ENCODE measurements around the gene MAEL. TPM values are rescaled to one million over a fixed set of nuclear protein-coding genes. Genes with fewer than 3 reads are reported as not detected.

The MAEL gene
- total RNA-seq, 1 experiment from 2014 or later: not detected

- Histone ChIP-seq H3K4me1 (ENCODE audit: control insufficient read depth in 1 of 2, insufficient read depth in 2 of 2, low read length in 2 of 2) (no peaks in the 10 kb centered on the region), H3K9ac (ENCODE audit: low read length) (no peak overlapping the region), H3K9me3 (ENCODE audit: control insufficient read depth in 1 of 2, insufficient read depth in 1 of 2, low read depth in 1 of 2, low read length in 2 of 2) (no peaks in the 10 kb centered on the region; a peak in 1 of 4 replicates), H3K36me3 (ENCODE audit: control insufficient read depth in 1 of 2, insufficient read depth in 2 of 2, low read length in 2 of 2) (no peaks in the 10 kb centered on the region), H3K27ac (ENCODE audit: low read depth, low read length) (no peak overlapping the region), H3K4me3 (replicated peaks in 1 of 2; ENCODE audit: low read depth in 1 of 2, low read length in 2 of 2) (no peak overlapping the region), H3K9me2 (ENCODE audit: insufficient read depth) (no peaks in the 10 kb centered on the region), H4K20me1 (ENCODE audit: insufficient read depth) (no peaks in the 10 kb centered on the region), H3K79me2 (ENCODE audit: insufficient read depth, low read length) (no peaks in the 10 kb centered on the region), H3K27me3 (ENCODE audit: insufficient read depth, low read length) (no peaks in the 10 kb centered on the region), H2AFZ (ENCODE audit: low read depth, low read length, poor library complexity, severe bottlenecking) (no peak overlapping the region), H3K4me2 (ENCODE audit: low read length) (no peak overlapping the region)
- ChIA-PET CTCF (no interaction called here), POLR2A (no interaction called here), RAD21 (ENCODE audit: low non-redundant PET in 1 of 2, low total read pairs in 2 of 2, uncharacterized antibody in 2 of 2, unreplicated experiment in 2 of 2) (no interaction called here)
- intact Hi-C loops (cut with micrococcal nuclease): no loop called here
- no peak for TF ChIP-seq FOSL1 (IDR thresholded peaks at IDR 0.05; ENCODE audit: low read depth)
- TF ChIP-seq TCF7L2 (IDR thresholded peaks at IDR 0.05; ENCODE audit: borderline replicate concordance, extremely low read depth, insufficient read depth, insufficient read length): no peak
- TF ChIP-seq CTCF (IDR thresholded peaks at IDR 0.05 in 2 of 3, conservative IDR thresholded peaks at IDR 0.05 in 1 of 3; ENCODE audit: borderline replicate concordance in 1 of 3, insufficient read depth in 1 of 3, low read depth in 2 of 3, low read length in 2 of 3): no peak
- no TSS peak for BruUV-seq (replicated peaks)
- no peak for ATAC-seq
- no peak for DNase-seq (ENCODE audit: low read depth, low spot score)
Measured at GRCh38 chr1:166999075-166999474, 10.0 kb downstream of the MAEL start.

DNA sequence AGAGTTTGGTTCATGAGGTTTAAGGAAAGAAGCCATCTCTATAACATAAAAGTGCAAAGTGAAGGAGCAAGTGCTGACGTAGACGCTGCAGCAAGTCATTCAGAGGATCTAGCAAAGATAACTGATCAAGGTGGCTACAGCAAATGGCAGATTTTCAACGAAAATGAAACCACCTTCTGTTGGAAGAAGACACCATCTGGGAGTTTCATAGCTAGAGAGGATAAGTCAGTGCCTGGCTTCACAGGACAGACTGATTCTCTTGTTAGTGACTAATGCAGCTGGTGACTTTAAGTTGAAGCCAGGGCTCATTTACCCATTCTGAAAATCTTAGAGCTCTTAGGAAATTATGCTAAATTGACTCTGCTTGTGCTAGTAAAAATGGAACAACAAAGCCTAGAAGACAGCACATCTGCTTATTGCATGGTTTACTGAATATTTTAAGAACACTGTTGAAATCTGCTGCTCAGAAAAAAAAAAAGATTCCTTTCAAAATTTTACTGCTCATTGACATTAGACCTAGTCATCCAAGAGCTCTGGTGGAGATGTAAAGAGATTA, 10.5 kb downstream of the MAEL start:
- Histone ChIP-seq H3K9ac (ENCODE audit: low read length) (no peak overlapping the region), H3K36me3 (ENCODE audit: control insufficient read depth in 1 of 2, insufficient read depth in 2 of 2, low read length in 2 of 2) (no peaks in the 10 kb centered on the region), H3K27me3 (ENCODE audit: insufficient read depth, low read length) (no peaks in the 10 kb centered on the region), H3K27ac (ENCODE audit: low read depth, low read length) (no peak overlapping the region), H3K4me3 (replicated peaks in 1 of 2; ENCODE audit: low read depth in 1 of 2, low read length in 2 of 2) (no peak overlapping the region), H2AFZ (ENCODE audit: low read depth, low read length, poor library complexity, severe bottlenecking) (no peak overlapping the region), H3K9me2 (ENCODE audit: insufficient read depth) (no peaks in the 10 kb centered on the region), H3K79me2 (ENCODE audit: insufficient read depth, low read length) (no peaks in the 10 kb centered on the region), H4K20me1 (ENCODE audit: insufficient read depth) (no peaks in the 10 kb centered on the region), H3K4me1 (ENCODE audit: control insufficient read depth in 1 of 2, insufficient read depth in 2 of 2, low read length in 2 of 2) (no peaks in the 10 kb centered on the region), H3K4me2 (ENCODE audit: low read length) (no peak overlapping the region), H3K9me3 (ENCODE audit: control insufficient read depth in 1 of 2, insufficient read depth in 1 of 2, low read depth in 1 of 2, low read length in 2 of 2) (no peaks in the 10 kb centered on the region; a peak in 1 of 4 replicates)
- CTCF ChIA-PET: no interaction called here
- BruUV-seq (replicated peaks): no TSS peak
- ATAC-seq (no peak), DNase-seq (ENCODE audit: low read depth, low spot score) (no peak)
- POLR2A ChIA-PET: no interaction called here
- intact Hi-C loops (cut with micrococcal nuclease): no loop called here
- RAD21 ChIA-PET (ENCODE audit: low non-redundant PET in 1 of 2, low total read pairs in 2 of 2, uncharacterized antibody in 2 of 2, unreplicated experiment in 2 of 2): no interaction called here
- TF ChIP-seq, protein P1, sequence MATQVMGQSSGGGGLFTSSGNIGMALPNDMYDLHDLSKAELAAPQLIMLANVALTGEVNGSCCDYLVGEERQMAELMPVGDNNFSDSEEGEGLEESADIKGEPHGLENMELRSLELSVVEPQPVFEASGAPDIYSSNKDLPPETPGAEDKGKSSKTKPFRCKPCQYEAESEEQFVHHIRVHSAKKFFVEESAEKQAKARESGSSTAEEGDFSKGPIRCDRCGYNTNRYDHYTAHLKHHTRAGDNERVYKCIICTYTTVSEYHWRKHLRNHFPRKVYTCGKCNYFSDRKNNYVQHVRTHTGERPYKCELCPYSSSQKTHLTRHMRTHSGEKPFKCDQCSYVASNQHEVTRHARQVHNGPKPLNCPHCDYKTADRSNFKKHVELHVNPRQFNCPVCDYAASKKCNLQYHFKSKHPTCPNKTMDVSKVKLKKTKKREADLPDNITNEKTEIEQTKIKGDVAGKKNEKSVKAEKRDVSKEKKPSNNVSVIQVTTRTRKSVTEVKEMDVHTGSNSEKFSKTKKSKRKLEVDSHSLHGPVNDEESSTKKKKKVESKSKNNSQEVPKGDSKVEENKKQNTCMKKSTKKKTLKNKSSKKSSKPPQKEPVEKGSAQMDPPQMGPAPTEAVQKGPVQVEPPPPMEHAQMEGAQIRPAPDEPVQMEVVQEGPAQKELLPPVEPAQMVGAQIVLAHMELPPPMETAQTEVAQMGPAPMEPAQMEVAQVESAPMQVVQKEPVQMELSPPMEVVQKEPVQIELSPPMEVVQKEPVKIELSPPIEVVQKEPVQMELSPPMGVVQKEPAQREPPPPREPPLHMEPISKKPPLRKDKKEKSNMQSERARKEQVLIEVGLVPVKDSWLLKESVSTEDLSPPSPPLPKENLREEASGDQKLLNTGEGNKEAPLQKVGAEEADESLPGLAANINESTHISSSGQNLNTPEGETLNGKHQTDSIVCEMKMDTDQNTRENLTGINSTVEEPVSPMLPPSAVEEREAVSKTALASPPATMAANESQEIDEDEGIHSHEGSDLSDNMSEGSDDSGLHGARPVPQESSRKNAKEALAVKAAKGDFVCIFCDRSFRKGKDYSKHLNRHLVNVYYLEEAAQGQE (IDR thresholded peaks at IDR 0.05; ENCODE audit: low read depth): no peak
- TF ChIP-seq ZBTB33 (IDR thresholded peaks at IDR 0.05; ENCODE audit: extremely low read depth, insufficient replicate concordance, low read length) (no peak), FOSL1 (IDR thresholded peaks at IDR 0.05; ENCODE audit: low read depth) (no peak), CBX3 (IDR thresholded peaks at IDR 0.05; ENCODE audit: low read depth) (no peak), ZFX (IDR thresholded peaks at IDR 0.05) (no peak), SP1 (IDR thresholded peaks at IDR 0.05; ENCODE audit: low read depth) (no peak), JUND (IDR thresholded peaks at IDR 0.05) (no peak), EGR1 (IDR thresholded peaks at IDR 0.05; ENCODE audit: low read depth) (no peak), EZH2 (IDR thresholded peaks at IDR 0.05) (no peak), ELF1 (IDR thresholded peaks at IDR 0.05; ENCODE audit: borderline replicate concordance, low read depth) (no peak), POLR2AphosphoS5 (IDR thresholded peaks at IDR 0.05; ENCODE audit: low read depth, low read length) (no peak), POLR2A (IDR thresholded peaks at IDR 0.05; ENCODE audit: borderline replicate concordance, extremely low read depth, insufficient read depth, insufficient read length) (no peak)
